OCI-LY1 (cell line): Measurements from ENCODE around the gene ANKRD33B.

ENCODE experiments used
- H2AFZ ChIP-seq: fragments of 200-600 bp; sonication (generic), shearing (Covaris generic); 2 replicates; pipeline ENCODE4 v1.6.0; 2014; ENCODE audit warnings: antibody characterized with exemption, mild to moderate bottlenecking, low read length
- H3F3A ChIP-seq: fragments of 200-600 bp; sonication (generic), shearing (Covaris generic); 2 replicates; pipeline ENCODE4 v1.6.0; 2014; ENCODE audit warnings: mild to moderate bottlenecking, antibody characterized with exemption, low read length, moderate library complexity; ENCODE audit not compliant: insufficient read depth
- H3K27ac ChIP-seq: fragments of 200-600 bp; sonication (generic); 2 replicates; pipeline ENCODE4 v1.5.1; 2014; ENCODE audit warnings: low read length, mixed run types, mild to moderate bottlenecking, low read depth; ENCODE audit not compliant: poor library complexity, severe bottlenecking
- H3K27me3 ChIP-seq: fragments of 200-600 bp; sonication (generic); 2 replicates; pipeline ENCODE4 v1.6.0; 2014; ENCODE audit warnings: antibody characterized with exemption, mild to moderate bottlenecking, low read length, moderate library complexity; ENCODE audit not compliant: insufficient read depth
- H3K36me3 ChIP-seq: fragments of 200-600 bp; sonication (generic); 2 replicates; pipeline ENCODE4 v1.6.1; 2014; ENCODE audit warnings: mild to moderate bottlenecking, antibody characterized with exemption, low read length, moderate library complexity, mixed read lengths; ENCODE audit not compliant: insufficient read depth
- H3K4me1 ChIP-seq: fragments of 200-600 bp; sonication (generic); 2 replicates; pipeline ENCODE4 v1.5.1; 2014; ENCODE audit warnings: mild to moderate bottlenecking, low read length, moderate library complexity; ENCODE audit not compliant: insufficient read depth, severe bottlenecking
- H3K4me2 ChIP-seq: fragments of 200-600 bp; sonication (generic), shearing (Covaris generic); 2 replicates; pipeline ENCODE4 v1.6.1; 2014; ENCODE audit warnings: low read length
- H3K4me3 ChIP-seq: fragments of 200-600 bp; sonication (generic); 2 replicates; pipeline ENCODE4 v1.5.1; 2014; ENCODE audit warnings: low read length, low read depth, mild to moderate bottlenecking, mixed read lengths; ENCODE audit not compliant: poor library complexity, severe bottlenecking
- H3K79me2 ChIP-seq: fragments of 200-600 bp; shearing (Covaris generic); 2 replicates; pipeline ENCODE4 v1.6.1; 2016; ENCODE audit warnings: mixed run types, low read length, mixed read lengths; ENCODE audit not compliant: insufficient read depth
- H3K9ac ChIP-seq: fragments of 200-600 bp; sonication (generic), shearing (Covaris generic); 2 replicates; pipeline ENCODE4 v1.6.1; 2014; ENCODE audit warnings: mild to moderate bottlenecking, low read length, mixed read lengths
- H3K9me2 ChIP-seq: fragments of 200-600 bp; sonication (generic), shearing (Covaris generic); 2 replicates; pipeline ENCODE4 v1.6.1; 2014; ENCODE audit warnings: low read depth, mild to moderate bottlenecking, low read length, mixed read lengths
- H3K9me3 ChIP-seq: fragments of 200-600 bp; shearing (Covaris generic); 2 replicates; pipeline ENCODE4 v1.6.1; 2014; ENCODE audit warnings: low read length, mixed read lengths
- H4K20me1 ChIP-seq: fragments of 200-600 bp; sonication (generic), shearing (Covaris generic); 2 replicates; pipeline ENCODE4 v1.6.0; 2016; ENCODE audit warnings: mild to moderate bottlenecking, low read length; ENCODE audit not compliant: insufficient read depth
- CTCF ChIP-seq: fragments of 200-600 bp; sonication (generic), shearing (Covaris generic); IDR thresholded peaks from 2 replicates; pipeline ENCODE4 v1.5.1; 2017; ENCODE audit warnings: mild to moderate bottlenecking, antibody characterized with exemption, low read length, moderate library complexity, mixed read lengths
- EZH2 ChIP-seq: fragments of 200-600 bp; sonication (generic), shearing (Covaris generic); IDR thresholded peaks from 2 replicates; pipeline ENCODE4 v1.8.0; 2017; ENCODE audit warnings: borderline replicate concordance, mixed run types, mild to moderate bottlenecking, antibody characterized with exemption, low read length, moderate library complexity, mixed read lengths

Gene ANKRD33B

GRCh38 chr5:10620346-10620745, 56.5 kb downstream of the ANKRD33B start:
- Histone ChIP-seq H2AFZ (no peak overlapping the region), H3K36me3 (no peaks in the 10 kb centered on the region), H3F3A (no peaks in the 10 kb centered on the region), H3K4me2 (no peak overlapping the region), H4K20me1 (no peaks in the 10 kb centered on the region), H3K79me2 (no peaks in the 10 kb centered on the region), H3K27me3 (peaks cover 7% of the 10 kb centered on the region; the same call in 1 of the 2 replicates), H3K27ac (no peak overlapping the region), H3K4me1 (no peaks in the 10 kb centered on the region), H3K9ac (no peak overlapping the region), H3K4me3 (no peak overlapping the region), H3K9me2 (no peaks in the 10 kb centered on the region), H3K9me3 (no peaks in the 10 kb centered on the region)
- TF ChIP-seq EZH2 (no peak), CTCF (no peak)

GRCh38 chr5:10621832-10622231, 58.0 kb downstream of the ANKRD33B start:
- Histone ChIP-seq H3K4me3 (no peak overlapping the region), H3K27me3 (peaks cover 11% of the 10 kb centered on the region), H3K9me2 (no peaks in the 10 kb centered on the region), H3K36me3 (no peaks in the 10 kb centered on the region), H3K27ac (no peak overlapping the region), H3K9ac (no peak overlapping the region), H3K9me3 (no peaks in the 10 kb centered on the region), H3K4me2 (no peak overlapping the region), H3K79me2 (no peaks in the 10 kb centered on the region), H3F3A (no peaks in the 10 kb centered on the region), H4K20me1 (no peaks in the 10 kb centered on the region), H2AFZ (no peak overlapping the region), H3K4me1 (no peaks in the 10 kb centered on the region)
- TF ChIP-seq CTCF: no peak
- no peak for TF ChIP-seq EZH2

- H3K4me2 ChIP-seq: no peak overlapping the region
- H3K9me2 ChIP-seq: no peaks in the 10 kb centered on the region
- no peak overlapping the region for H3K9ac ChIP-seq
- H3K4me3 ChIP-seq: no peak overlapping the region
- TF ChIP-seq EZH2 (no peak), CTCF (no peak)
- H4K20me1 ChIP-seq: no peaks in the 10 kb centered on the region
- H3K9me3 ChIP-seq: no peaks in the 10 kb centered on the region
- H2AFZ ChIP-seq: no peak overlapping the region
- H3K27ac ChIP-seq: no peak overlapping the region
- peaks cover 8% of the 10 kb centered on the region for H3K4me1 ChIP-seq
- no peaks in the 10 kb centered on the region for H3K79me2 ChIP-seq
- peaks cover 11% of the 10 kb centered on the region for H3K27me3 ChIP-seq
- H3K36me3 ChIP-seq: no peaks in the 10 kb centered on the region
- no peaks in the 10 kb centered on the region for H3F3A ChIP-seq
Observed at GRCh38 chr5:10622810-10623209, 58.9 kb downstream of the ANKRD33B start.
